22Rv1 (cell line): ENCODE measurements around the gene AUTS2.

Experiments used
- ZFX ChIP-seq: fragments of 450-650 bp; IDR thresholded peaks from 2 replicates; pipeline ENCODE4 v1.6.1; 2017; ENCODE audit warnings: antibody characterized with exemption, borderline replicate concordance
- TF ChIP-seq, protein P1 (sequence below): fragments of 450-650 bp; IDR thresholded peaks from 2 replicates; pipeline ENCODE4 v1.5.1; 2017; ENCODE audit warnings: mild to moderate bottlenecking

GRCh38 chr7:70529914-70530585, 931.8 kb downstream of the AUTS2 start:
- TF ChIP-seq, protein P1, sequence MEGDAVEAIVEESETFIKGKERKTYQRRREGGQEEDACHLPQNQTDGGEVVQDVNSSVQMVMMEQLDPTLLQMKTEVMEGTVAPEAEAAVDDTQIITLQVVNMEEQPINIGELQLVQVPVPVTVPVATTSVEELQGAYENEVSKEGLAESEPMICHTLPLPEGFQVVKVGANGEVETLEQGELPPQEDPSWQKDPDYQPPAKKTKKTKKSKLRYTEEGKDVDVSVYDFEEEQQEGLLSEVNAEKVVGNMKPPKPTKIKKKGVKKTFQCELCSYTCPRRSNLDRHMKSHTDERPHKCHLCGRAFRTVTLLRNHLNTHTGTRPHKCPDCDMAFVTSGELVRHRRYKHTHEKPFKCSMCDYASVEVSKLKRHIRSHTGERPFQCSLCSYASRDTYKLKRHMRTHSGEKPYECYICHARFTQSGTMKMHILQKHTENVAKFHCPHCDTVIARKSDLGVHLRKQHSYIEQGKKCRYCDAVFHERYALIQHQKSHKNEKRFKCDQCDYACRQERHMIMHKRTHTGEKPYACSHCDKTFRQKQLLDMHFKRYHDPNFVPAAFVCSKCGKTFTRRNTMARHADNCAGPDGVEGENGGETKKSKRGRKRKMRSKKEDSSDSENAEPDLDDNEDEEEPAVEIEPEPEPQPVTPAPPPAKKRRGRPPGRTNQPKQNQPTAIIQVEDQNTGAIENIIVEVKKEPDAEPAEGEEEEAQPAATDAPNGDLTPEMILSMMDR, result no peak
- TF ChIP-seq ZFX, result no peak
